WTC11 (cell line): Measurements from ENCODE around the gene FNDC11. TPM values are rescaled to one million over a fixed set of nuclear protein-coding genes. Genes with fewer than 3 reads are reported as not detected.

Source experiments
- ATAC-seq: fragments of 200-7000 bp; cut with Tn5 transposase; 2 replicates; pipeline ENCODE4 v1.10.0; 2021; ENCODE audit warnings: mild to moderate bottlenecking, moderate library complexity
- CTCF ChIA-PET: fragments of 300-600 bp; sonication (Branson Sonifier 250); formaldehyde crosslinking; loops from one replicate; lab custom pipeline; 2021; ENCODE audit warnings: antibody characterized with exemption; lab: Charles Lee
- POLR2A ChIA-PET: fragments of 350-600 bp; sonication (Branson Sonifier 250); formaldehyde crosslinking; loops from one replicate; lab custom pipeline; 2021; ENCODE audit warnings: antibody characterized with exemption; lab: Charles Lee
- DNase-seq: peaks from one replicate; pipeline ENCODE4 v3.0.0; 2021; ENCODE audit warnings: low spot score
- H3K27ac Mint-ChIP-seq: 2 replicates; pipeline ENCODE4 v1.8.0; 2021; ENCODE audit warnings: mixed read lengths
- H3K27me3 Mint-ChIP-seq: 2 replicates; pipeline ENCODE4 v1.8.0; 2021; ENCODE audit warnings: low read depth, mild to moderate bottlenecking, moderate library complexity, mixed read lengths
- H3K36me3 Mint-ChIP-seq: 2 replicates; pipeline ENCODE4 v1.8.0; 2021; ENCODE audit warnings: mixed read lengths
- H3K4me1 Mint-ChIP-seq: 2 replicates; pipeline ENCODE4 v1.8.0; 2022; ENCODE audit warnings: mixed read lengths
- H3K4me3 Mint-ChIP-seq: 2 replicates; pipeline ENCODE4 v1.8.0; 2021; ENCODE audit warnings: mild to moderate bottlenecking, moderate library complexity, mixed read lengths
- H3K9me3 Mint-ChIP-seq: 2 replicates; pipeline ENCODE4 v1.8.0; 2021; ENCODE audit warnings: mixed read lengths
- CREM ChIP-seq: sonication (generic); formaldehyde crosslinking; IDR thresholded peaks from 2 replicates; pipeline ENCODE4 v1.8.1; 2022; ENCODE audit warnings: mild to moderate bottlenecking, missing genetic modification reagents, moderate library complexity
- EMX1 ChIP-seq: fragments of 250-450 bp; sonication (Bioruptor Pico); IDR thresholded peaks from 2 replicates; pipeline ENCODE4 v1.8.0; 2021; ENCODE audit warnings: mild to moderate bottlenecking
- FOXP1 ChIP-seq: sonication (generic); formaldehyde crosslinking; IDR thresholded peaks from 2 replicates; pipeline ENCODE4 v1.8.0; 2022; ENCODE audit warnings: missing genetic modification reagents, mild to moderate bottlenecking, moderate library complexity, borderline replicate concordance
- KAT7 ChIP-seq: sonication (generic); formaldehyde crosslinking; IDR thresholded peaks from 2 replicates; pipeline ENCODE4 v1.8.1; 2023; ENCODE audit warnings: missing genetic modification reagents, mild to moderate bottlenecking, borderline replicate concordance
- SP1 ChIP-seq: sonication (generic); formaldehyde crosslinking; conservative IDR thresholded peaks from 2 replicates; pipeline ENCODE4 v1.8.1; 2022; ENCODE audit warnings: missing genetic modification reagents
- ZNF232 ChIP-seq: sonication (generic); formaldehyde crosslinking; IDR thresholded peaks from 2 replicates; pipeline ENCODE4 v1.8.0; 2022; ENCODE audit warnings: mild to moderate bottlenecking, missing genetic modification reagents
- total RNA-seq: library from RNA; stranded (reverse); gene quantifications from 3 replicates; pipeline ENCODE4 v1.2.3, GENCODE V29; 2021
- TF ChIP-seq, protein P1 (sequence below): sonication (generic); formaldehyde crosslinking; IDR thresholded peaks from 2 replicates; pipeline ENCODE4 v1.8.1; 2023; ENCODE audit warnings: mild to moderate bottlenecking, missing genetic modification reagents, borderline replicate concordance
- TF ChIP-seq, protein P2 (sequence below): fragments of 250-450 bp; sonication (Bioruptor Pico); conservative IDR thresholded peaks from 2 replicates; pipeline ENCODE4 v1.9.0; 2021; ENCODE audit warnings: mild to moderate bottlenecking
- TF ChIP-seq, protein P3 (sequence below): sonication (generic); formaldehyde crosslinking; IDR thresholded peaks from 2 replicates; pipeline ENCODE4 v1.8.1; 2023; ENCODE audit warnings: mild to moderate bottlenecking, missing genetic modification reagents
- TF ChIP-seq, protein P4 (sequence below): sonication (generic); formaldehyde crosslinking; IDR thresholded peaks from 2 replicates; pipeline ENCODE4 v1.8.0; 2022; ENCODE audit warnings: mild to moderate bottlenecking, missing genetic modification reagents
- TF ChIP-seq, protein P5 (sequence below): sonication (generic); formaldehyde crosslinking; conservative IDR thresholded peaks from 2 replicates; pipeline ENCODE4 v1.8.1; 2022; ENCODE audit warnings: mild to moderate bottlenecking, missing genetic modification reagents
- TF ChIP-seq, protein P6 (sequence below): sonication (generic); formaldehyde crosslinking; IDR thresholded peaks from 2 replicates; pipeline ENCODE4 v1.8.0; 2022; ENCODE audit warnings: missing genetic modification reagents
- TF ChIP-seq, protein P7 (sequence below): fragments of 250-450 bp; sonication (Bioruptor Pico); IDR thresholded peaks from 2 replicates; pipeline ENCODE4 v1.8.0; 2021; ENCODE audit warnings: mild to moderate bottlenecking

The FNDC11 gene
- total RNA-seq, 1 experiment from 2014 or later = 3.8 TPM

DNA sequence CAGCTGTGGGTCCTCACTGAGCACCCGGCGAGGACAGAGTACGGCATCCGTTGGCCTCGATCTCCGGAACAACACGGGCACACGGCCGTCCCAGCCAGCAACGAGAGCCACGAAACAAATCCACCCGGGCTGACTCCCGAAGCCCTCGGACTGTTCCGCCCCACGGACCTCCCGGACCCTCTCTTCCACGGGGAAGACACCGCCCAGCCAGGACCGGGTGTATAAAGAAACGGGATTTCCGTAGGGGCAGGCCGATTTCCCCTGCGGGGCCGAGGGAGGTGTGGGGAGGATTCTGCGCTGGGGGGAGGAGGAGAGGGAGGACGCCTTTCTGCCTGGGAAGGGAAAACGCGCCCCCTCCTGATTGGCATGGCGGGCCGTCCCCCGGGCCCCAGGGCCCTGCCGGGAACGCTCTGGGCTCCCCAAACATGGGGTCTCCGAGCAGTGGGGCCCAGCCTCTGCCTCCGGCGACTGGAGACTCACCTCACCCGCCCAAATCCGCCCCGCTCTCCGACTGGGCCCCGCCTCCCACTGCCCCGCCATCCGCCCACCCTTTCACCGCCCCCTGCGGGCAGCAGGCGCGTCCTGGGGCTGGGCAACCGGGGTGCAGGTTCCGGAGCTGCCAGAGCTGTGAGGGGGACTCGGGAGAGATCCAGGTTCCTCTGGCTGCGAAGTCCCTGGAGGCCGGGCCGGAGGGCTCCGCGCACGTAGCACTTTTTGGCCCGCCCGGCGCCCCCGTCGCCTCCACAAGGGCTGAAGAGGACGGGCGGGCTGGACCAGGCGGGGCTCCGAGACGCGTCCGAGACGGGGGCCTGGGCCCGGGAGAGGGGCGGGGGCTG is 34.1 kb upstream of the FNDC11 start (continued):
- TF ChIP-seq, protein P1, sequence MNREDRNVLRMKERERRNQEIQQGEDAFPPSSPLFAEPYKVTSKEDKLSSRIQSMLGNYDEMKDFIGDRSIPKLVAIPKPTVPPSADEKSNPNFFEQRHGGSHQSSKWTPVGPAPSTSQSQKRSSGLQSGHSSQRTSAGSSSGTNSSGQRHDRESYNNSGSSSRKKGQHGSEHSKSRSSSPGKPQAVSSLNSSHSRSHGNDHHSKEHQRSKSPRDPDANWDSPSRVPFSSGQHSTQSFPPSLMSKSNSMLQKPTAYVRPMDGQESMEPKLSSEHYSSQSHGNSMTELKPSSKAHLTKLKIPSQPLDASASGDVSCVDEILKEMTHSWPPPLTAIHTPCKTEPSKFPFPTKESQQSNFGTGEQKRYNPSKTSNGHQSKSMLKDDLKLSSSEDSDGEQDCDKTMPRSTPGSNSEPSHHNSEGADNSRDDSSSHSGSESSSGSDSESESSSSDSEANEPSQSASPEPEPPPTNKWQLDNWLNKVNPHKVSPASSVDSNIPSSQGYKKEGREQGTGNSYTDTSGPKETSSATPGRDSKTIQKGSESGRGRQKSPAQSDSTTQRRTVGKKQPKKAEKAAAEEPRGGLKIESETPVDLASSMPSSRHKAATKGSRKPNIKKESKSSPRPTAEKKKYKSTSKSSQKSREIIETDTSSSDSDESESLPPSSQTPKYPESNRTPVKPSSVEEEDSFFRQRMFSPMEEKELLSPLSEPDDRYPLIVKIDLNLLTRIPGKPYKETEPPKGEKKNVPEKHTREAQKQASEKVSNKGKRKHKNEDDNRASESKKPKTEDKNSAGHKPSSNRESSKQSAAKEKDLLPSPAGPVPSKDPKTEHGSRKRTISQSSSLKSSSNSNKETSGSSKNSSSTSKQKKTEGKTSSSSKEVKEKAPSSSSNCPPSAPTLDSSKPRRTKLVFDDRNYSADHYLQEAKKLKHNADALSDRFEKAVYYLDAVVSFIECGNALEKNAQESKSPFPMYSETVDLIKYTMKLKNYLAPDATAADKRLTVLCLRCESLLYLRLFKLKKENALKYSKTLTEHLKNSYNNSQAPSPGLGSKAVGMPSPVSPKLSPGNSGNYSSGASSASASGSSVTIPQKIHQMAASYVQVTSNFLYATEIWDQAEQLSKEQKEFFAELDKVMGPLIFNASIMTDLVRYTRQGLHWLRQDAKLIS (CRISPR knock-in tag) = no peak
- TF ChIP-seq KAT7 (CRISPR knock-in tag) = 0 out of 2 replicates have a peak, but pooled peaks have one; percentile 16
- TF ChIP-seq FOXP1 (CRISPR knock-in tag) = 0 out of 2 replicates have a peak, but pooled peaks have one; percentile 46
- TF ChIP-seq, protein P2, sequence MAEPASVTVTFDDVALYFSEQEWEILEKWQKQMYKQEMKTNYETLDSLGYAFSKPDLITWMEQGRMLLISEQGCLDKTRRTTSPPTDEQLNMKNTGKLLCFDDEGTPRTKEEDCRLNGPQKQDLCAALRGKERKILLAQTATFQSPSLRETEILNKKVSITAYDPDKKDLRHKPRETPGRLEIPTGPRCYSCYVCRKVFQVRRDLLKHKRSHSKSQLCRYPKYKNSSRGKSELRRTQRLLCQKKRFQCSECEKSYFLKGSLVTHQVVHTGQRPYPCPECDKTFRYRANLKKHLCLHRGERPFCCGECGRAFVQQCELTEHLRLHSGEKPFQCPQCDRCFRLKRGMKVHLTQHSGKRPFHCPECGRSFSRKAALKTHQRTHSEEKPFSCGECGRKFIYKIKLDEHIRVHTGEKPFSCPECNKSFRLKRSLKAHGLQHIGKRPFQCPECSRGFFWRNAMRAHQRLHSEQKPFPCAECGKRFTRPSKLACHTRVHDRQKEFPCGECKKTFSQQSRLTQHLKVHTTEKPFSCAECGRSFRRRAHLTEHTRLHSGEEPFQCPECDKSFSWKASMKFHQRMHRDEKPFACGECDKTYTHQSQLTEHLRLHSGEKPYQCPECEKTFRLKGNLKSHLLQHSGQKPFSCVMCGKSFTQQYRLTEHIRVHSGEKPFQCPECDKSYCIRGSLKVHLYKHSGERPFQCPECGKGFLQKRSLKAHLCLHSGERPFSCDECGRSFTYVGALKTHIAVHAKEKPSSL = no peak
- TF ChIP-seq, protein P3, sequence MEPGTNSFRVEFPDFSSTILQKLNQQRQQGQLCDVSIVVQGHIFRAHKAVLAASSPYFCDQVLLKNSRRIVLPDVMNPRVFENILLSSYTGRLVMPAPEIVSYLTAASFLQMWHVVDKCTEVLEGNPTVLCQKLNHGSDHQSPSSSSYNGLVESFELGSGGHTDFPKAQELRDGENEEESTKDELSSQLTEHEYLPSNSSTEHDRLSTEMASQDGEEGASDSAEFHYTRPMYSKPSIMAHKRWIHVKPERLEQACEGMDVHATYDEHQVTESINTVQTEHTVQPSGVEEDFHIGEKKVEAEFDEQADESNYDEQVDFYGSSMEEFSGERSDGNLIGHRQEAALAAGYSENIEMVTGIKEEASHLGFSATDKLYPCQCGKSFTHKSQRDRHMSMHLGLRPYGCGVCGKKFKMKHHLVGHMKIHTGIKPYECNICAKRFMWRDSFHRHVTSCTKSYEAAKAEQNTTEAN (CRISPR knock-in tag) = no peak

DNA sequence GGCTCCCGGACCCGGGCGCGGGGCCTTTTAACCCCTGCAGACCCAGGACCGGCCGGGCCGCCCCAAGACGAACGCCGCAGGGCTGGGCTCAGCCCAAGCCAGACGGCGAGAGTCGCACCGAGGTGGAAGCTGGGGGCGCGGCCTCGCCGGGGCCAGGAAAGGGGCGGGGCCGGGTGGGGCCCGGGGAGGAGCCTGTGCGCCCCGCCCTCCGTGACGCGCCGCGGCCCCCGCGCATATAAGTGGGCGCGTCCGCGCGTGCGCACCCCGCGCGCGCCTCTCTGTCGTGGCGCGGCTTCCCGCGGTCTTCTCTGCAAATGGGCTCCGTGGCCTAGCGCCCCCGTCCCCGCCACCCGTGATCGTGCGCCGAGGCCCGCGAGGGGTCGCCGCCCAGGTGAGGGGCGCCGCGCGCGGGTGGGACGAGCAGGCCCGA is 33.4 kb upstream of the FNDC11 start, which contains the start of gene PPDPF:
TSS of gene PPDPF (plus strand) at position 262 of the 430 bp plus-strand sequence. CDS start 544 bp downstream, outside the sequence.
- POLR2A ChIA-PET = interaction anchor here (1.3 to 1.8 kb wide), 5 partner anchors 14 to 133 kb away, joined by 3 to 5 read pairs (median 4); partner anchors contain the start of genes GMEB2 and STMN3
- H3K27ac Mint-ChIP-seq = peak within 1 kb of the TSS; percentile 79
- peaks cover 14% of the 10 kb centered on the region for H3K4me1 Mint-ChIP-seq
- TF ChIP-seq, protein P4, sequence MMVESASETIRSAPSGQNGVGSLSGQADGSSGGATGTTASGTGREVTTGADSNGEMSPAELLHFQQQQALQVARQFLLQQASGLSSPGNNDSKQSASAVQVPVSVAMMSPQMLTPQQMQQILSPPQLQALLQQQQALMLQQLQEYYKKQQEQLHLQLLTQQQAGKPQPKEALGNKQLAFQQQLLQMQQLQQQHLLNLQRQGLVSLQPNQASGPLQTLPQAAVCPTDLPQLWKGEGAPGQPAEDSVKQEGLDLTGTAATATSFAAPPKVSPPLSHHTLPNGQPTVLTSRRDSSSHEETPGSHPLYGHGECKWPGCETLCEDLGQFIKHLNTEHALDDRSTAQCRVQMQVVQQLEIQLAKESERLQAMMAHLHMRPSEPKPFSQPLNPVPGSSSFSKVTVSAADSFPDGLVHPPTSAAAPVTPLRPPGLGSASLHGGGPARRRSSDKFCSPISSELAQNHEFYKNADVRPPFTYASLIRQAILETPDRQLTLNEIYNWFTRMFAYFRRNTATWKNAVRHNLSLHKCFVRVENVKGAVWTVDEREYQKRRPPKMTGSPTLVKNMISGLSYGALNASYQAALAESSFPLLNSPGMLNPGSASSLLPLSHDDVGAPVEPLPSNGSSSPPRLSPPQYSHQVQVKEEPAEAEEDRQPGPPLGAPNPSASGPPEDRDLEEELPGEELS (CRISPR knock-in tag) = peak; percentile 76
- TF ChIP-seq, protein P5, sequence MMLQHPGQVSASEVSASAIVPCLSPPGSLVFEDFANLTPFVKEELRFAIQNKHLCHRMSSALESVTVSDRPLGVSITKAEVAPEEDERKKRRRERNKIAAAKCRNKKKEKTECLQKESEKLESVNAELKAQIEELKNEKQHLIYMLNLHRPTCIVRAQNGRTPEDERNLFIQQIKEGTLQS (CRISPR knock-in tag) = no peak
- TF ChIP-seq FOXP1 (CRISPR knock-in tag) (no peak), CREM (CRISPR knock-in tag) (0 out of 2 replicates have a peak, but pooled peaks have one; percentile 18), KAT7 (CRISPR knock-in tag) (no peak), SP1 (CRISPR knock-in tag) (peak; percentile 78), EMX1 (CRISPR knock-in tag) (0 out of 2 replicates have a peak, but pooled peaks have one; percentile 26), ZNF232 (CRISPR knock-in tag) (peak; percentile 21; the same call in 1 of the 2 replicates)
- TF ChIP-seq, protein P6, sequence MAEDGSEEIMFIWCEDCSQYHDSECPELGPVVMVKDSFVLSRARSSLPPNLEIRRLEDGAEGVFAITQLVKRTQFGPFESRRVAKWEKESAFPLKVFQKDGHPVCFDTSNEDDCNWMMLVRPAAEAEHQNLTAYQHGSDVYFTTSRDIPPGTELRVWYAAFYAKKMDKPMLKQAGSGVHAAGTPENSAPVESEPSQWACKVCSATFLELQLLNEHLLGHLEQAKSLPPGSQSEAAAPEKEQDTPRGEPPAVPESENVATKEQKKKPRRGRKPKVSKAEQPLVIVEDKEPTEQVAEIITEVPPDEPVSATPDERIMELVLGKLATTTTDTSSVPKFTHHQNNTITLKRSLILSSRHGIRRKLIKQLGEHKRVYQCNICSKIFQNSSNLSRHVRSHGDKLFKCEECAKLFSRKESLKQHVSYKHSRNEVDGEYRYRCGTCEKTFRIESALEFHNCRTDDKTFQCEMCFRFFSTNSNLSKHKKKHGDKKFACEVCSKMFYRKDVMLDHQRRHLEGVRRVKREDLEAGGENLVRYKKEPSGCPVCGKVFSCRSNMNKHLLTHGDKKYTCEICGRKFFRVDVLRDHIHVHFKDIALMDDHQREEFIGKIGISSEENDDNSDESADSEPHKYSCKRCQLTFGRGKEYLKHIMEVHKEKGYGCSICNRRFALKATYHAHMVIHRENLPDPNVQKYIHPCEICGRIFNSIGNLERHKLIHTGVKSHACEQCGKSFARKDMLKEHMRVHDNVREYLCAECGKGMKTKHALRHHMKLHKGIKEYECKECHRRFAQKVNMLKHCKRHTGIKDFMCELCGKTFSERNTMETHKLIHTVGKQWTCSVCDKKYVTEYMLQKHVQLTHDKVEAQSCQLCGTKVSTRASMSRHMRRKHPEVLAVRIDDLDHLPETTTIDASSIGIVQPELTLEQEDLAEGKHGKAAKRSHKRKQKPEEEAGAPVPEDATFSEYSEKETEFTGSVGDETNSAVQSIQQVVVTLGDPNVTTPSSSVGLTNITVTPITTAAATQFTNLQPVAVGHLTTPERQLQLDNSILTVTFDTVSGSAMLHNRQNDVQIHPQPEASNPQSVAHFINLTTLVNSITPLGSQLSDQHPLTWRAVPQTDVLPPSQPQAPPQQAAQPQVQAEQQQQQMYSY (CRISPR knock-in tag) = no peak
- TF ChIP-seq, protein P7, sequence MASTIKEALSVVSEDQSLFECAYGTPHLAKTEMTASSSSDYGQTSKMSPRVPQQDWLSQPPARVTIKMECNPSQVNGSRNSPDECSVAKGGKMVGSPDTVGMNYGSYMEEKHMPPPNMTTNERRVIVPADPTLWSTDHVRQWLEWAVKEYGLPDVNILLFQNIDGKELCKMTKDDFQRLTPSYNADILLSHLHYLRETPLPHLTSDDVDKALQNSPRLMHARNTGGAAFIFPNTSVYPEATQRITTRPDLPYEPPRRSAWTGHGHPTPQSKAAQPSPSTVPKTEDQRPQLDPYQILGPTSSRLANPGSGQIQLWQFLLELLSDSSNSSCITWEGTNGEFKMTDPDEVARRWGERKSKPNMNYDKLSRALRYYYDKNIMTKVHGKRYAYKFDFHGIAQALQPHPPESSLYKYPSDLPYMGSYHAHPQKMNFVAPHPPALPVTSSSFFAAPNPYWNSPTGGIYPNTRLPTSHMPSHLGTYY (CRISPR knock-in tag) = peak; percentile 26; the same call in 1 of the 2 replicates
- peaks cover 9% of the 10 kb centered on the region; the same call in 1 of the 2 replicates for H3K27me3 Mint-ChIP-seq
- ATAC-seq (peak; percentile 72), DNase-seq (peak; percentile 78)
- peak within 1 kb of the TSS; percentile 88 for H3K4me3 Mint-ChIP-seq
- peaks cover 8% of the 10 kb centered on the region; the same call in 1 of the 2 replicates for H3K9me3 Mint-ChIP-seq
- CTCF ChIA-PET = interaction anchor here (0.6 to 4.4 kb wide), 16 partner anchors 9 to 460 kb away, joined by 3 to 50 read pairs (median 5); partner anchors contain the start of genes GMEB2, PRPF6 and PTK6
- peaks cover 21% of the 10 kb centered on the region for H3K36me3 Mint-ChIP-seq
